ENCODE data around the gene KCNC4.

Gene KCNC4

GRCh38 chr1:110209715-110210603 is at the start of gene KCNC4:
TSS of gene KCNC4 (plus strand) at chr1:110210314. CDS start at chr1:110211500, 1,186 bp downstream.
- no peak for FAIRE-seq
- no peak for TF ChIP-seq CTCF (IDR thresholded peaks at IDR 0.05; ENCODE audit: insufficient read depth, missing control alignments)
- peak; percentile 70 for DNase-seq (ENCODE audit: insufficient read length, low spot score)

- TF ChIP-seq CTCF (IDR thresholded peaks at IDR 0.05; ENCODE audit: insufficient read depth, missing control alignments) = no peak
- DNase-seq (ENCODE audit: insufficient read length, low spot score) (no peak), FAIRE-seq (no peak)
These were observed 49.5 kb upstream of the KCNC4 start for GRCh38 chr1:110160538-110161100.

GRCh38 chr1:110161165-110161564 is 48.9 kb upstream of the KCNC4 start:
- FAIRE-seq (no peak), DNase-seq (ENCODE audit: insufficient read length, low spot score) (no peak)
- TF ChIP-seq CTCF (IDR thresholded peaks at IDR 0.05; ENCODE audit: insufficient read depth, missing control alignments) = no peak

GRCh38 chr1:110161849-110162248 is 48.3 kb upstream of the KCNC4 start:
- no peak for TF ChIP-seq CTCF (IDR thresholded peaks at IDR 0.05; ENCODE audit: insufficient read depth, missing control alignments)
- no peak for FAIRE-seq
- DNase-seq (ENCODE audit: insufficient read length, low spot score) = no peak

- TF ChIP-seq CTCF (IDR thresholded peaks at IDR 0.05; ENCODE audit: insufficient read depth, missing control alignments) = no peak
- DNase-seq (ENCODE audit: insufficient read length, low spot score) (no peak), FAIRE-seq (no peak)
These were observed 46.5 kb upstream of the KCNC4 start for GRCh38 chr1:110163591-110163990.

GRCh38 chr1:110164725-110165350 is 45.3 kb upstream of the KCNC4 start:
- FAIRE-seq = no peak
- TF ChIP-seq CTCF (IDR thresholded peaks at IDR 0.05; ENCODE audit: insufficient read depth, missing control alignments) = no peak
- no peak for DNase-seq (ENCODE audit: insufficient read length, low spot score)
